Measurements from ENCODE around the gene ABCF2.

The ABCF2 gene

DNA sequence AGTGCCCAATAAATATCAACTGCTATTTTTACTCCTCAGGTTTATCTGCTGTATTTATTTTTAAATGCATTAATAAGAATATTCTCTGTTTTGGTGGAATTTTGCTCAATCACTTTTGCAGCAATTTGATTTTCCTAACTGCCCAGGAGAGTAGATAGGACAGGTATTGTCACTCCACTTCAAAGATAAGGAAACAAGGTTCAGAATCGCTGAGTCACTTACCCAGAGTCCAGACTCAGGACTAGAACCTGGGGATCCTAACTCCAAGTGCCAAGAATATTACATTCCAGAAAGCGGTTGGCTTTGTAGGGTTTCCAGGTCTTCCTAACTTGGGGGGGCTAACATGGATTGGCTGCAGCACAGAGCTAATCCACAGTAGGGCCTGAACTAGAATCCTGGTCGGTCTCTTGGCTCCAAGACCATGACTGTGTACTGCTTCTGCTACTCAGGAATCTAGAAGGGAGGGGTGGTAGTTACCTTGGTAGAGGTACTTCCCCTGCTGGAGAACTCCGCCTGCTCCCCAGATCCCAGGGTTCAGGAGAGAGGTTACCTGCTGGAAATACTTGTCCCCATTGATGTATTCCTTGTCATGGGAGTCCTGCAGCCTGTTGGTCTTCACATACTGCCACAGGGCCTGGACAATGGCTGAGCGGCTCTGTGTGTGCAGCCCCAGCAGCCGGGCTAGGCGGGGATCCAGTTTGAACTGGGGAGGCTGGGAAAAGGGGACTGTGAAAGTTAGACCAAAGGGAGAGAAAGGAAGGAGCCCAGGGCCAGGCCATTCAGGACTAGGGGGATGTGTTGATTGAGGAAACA lies 14.1 kb upstream of the ABCF2 start:
- no peak for DNase-seq

DNA sequence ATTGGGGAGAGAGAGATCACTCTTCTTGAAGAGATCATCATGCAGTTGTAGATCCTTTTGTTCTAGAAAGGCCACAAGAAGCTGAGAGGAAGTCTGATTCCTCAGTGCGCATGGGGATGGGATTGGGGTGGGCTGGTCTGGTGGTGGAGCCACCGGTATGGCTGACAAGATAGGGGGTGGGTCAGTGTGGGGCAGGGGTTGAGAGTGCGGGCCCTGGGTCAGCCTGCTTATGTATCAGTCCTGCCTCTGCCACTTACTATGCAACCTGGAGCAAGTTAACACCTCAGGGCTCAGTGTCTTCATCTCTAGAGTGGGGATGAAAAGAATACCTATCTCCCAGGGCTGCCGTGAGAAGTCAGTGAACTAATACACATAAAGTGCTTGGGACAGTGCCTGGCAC lies 13.5 kb upstream of the ABCF2 start:
- DNase-seq, result no peak

DNA sequence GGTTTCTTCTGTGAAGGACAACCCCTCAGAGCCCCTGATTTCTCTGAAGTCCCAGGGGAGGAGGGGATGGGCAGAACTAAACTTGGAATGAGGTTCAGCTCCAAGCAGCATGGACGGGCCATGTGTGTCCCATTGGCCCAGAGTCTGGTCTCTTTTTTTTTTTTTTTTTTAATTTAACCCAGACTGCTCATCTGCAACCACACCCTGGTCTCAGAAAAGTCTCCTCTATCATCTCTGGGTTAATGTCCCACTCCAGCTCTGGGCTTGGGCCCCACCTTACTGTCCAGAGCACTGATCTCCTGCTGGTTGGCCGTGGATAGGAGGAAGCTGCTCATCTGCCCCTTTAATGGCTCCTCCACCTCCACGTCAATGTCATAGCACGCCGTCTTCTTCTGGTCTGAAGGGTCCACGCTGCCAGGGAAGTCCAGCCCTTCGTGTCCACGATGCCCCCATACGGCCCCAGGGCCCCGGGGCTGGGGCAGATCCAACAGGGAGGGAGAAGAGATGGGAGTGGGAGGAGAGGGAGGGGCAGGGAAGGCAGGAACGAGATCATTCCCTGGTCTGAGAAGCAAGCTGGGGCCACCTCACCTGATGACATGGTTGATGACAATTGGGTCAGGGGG lies 12.9 kb upstream of the ABCF2 start:
- DNase-seq, result no peak

DNA sequence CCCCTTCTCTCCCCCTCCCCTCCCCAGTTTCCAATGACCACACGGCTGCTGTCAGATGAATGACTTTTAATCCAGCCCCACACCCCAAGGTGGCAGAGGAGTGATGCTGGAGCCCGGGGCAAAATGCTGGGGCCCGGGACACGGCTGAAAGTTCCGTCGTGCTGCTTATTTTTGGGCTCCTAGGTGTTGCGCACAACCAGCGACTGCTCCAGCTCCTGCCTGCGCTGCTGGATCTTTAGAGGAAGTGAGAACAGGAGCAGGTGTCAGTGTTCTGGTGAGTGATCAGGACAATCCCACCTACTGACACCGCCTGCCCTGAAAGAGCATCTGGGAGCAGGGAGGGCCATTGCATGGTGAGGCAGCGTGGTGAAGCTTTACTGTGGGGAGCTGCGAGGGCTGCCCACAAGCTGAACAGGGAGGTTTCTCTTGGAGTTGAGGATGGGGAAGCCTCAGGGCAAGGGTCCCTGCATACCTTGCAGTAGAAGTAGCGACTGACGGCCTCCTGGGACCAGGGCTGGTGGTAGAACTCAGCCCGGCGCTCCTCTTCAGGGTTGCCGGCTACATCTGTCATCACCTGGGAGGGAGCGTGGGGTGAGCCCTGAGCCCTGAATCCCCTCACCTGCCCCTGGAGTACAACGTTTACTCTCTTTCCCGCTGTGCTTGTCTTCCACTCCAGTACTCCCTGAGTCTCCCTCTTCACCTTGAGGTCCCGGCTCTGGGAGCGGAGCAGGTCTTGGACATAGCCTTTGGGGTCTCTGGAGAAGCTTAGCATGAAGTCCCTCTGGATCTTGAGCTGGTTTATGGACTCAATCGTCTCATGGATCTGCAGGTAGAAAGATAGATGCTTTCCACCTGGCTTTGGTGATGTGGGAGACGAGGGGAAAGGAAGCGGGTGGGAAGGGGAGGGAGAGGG lies 12.2 kb upstream of the ABCF2 start:
- DNase-seq, result no peak

DNA sequence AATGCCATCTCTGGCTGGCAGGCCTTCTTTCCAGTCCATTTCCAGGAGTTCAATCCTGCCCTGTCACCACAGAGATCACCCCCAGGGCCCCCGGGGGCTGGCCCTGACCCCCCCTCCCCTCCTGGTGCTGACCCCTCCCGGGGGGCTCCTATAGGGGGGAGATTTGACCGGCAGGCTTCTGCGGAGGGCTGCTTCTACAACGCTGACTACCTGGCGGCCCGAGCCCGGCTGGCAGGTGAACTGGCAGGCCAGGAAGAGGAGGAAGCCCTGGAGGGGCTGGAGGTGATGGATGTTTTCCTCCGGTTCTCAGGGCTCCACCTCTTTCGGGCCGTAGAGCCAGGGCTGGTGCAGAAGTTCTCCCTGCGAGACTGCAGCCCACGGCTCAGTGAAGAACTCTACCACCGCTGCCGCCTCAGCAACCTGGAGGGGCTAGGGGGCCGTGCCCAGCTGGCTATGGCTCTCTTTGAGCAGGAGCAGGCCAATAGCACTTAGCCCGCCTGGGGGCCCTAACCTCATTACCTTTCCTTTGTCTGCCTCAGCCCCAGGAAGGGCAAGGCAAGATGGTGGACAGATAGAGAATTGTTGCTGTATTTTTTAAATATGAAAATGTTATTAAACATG lies 11.3 kb upstream of the ABCF2 start:
- DNase-seq, result no peak

DNA sequence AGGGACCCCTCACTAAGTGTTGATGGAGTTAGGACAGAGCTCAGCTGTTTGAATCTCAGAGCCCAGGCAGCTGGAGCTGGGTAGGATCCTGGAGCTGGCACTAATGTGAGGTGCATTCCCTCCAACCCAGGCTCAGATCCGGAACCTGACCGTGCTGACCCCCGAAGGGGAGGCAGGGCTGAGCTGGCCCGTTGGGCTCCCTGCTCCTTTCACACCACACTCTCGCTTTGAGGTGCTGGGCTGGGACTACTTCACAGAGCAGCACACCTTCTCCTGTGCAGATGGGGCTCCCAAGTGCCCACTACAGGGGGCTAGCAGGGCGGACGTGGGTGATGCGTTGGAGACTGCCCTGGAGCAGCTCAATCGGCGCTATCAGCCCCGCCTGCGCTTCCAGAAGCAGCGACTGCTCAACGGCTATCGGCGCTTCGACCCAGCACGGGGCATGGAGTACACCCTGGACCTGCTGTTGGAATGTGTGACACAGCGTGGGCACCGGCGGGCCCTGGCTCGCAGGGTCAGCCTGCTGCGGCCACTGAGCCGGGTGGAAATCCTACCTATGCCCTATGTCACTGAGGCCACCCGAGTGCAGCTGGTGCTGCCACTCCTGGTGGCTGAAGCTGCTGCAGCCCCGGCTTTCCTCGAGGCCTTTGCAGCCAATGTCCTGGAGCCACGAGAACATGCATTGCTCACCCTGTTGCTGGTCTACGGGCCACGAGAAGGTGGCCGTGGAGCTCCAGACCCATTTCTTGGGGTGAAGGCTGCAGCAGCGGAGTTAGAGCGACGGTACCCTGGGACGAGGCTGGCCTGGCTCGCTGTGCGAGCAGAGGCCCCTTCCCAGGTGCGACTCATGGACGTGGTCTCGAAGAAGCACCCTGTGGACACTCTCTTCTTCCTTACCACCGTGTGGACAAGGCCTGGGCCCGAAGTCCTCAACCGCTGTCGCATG lies 10.5 kb upstream of the ABCF2 start:
- DNase-seq, result no peak

DNA sequence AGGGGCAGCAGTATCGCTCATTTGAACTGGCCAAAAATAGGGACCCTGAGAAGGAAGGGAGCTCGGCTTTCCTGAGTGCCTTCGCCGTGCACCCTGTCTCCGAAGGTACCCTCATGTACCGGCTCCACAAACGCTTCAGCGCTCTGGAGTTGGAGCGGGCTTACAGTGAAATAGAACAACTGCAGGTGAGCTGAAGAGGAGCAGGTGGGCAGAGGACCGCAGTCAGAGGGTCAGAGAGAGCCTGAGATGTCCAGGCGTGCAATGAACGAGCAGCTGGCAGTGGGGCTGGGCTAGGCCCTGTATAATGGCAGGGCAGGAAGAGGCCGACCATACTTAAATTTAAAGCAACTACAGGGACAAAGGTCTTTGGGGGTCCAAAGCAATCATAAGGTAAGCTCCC lies 9.4 kb upstream of the ABCF2 start:
- DNase-seq, result no peak

DNA sequence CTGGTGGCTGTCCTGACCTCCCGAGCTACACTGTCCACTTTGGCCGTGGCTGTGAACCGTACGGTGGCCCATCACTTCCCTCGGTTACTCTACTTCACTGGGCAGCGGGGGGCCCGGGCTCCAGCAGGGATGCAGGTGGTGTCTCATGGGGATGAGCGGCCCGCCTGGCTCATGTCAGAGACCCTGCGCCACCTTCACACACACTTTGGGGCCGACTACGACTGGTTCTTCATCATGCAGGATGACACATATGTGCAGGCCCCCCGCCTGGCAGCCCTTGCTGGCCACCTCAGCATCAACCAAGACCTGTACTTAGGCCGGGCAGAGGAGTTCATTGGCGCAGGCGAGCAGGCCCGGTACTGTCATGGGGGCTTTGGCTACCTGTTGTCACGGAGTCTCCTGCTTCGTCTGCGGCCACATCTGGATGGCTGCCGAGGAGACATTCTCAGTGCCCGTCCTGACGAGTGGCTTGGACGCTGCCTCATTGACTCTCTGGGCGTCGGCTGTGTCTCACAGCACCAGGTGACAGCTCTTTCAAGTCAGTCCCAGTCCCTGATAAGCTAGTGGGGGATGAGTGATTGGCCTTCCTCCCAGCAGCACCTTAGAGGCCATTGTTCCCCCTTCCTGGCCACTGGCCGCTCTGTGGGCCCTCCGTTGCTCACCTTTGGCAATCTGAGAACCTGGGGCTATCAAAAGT lies 8.2 kb upstream of the ABCF2 start:
- no peak for DNase-seq

DNA sequence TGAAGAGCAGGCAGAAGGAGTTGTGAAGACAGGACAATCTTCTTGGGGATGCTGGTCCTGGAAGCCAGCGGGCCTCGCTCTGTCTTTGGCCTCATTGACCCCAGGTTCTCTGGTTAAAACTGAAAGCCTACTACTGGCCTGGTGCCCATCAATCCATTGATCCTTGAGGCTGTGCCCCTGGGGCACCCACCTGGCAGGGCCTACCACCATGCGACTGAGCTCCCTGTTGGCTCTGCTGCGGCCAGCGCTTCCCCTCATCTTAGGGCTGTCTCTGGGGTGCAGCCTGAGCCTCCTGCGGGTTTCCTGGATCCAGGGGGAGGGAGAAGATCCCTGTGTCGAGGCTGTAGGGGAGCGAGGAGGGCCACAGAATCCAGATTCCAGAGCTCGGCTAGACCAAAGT lies 6.8 kb upstream of the ABCF2 start:
- no peak for DNase-seq

DNA sequence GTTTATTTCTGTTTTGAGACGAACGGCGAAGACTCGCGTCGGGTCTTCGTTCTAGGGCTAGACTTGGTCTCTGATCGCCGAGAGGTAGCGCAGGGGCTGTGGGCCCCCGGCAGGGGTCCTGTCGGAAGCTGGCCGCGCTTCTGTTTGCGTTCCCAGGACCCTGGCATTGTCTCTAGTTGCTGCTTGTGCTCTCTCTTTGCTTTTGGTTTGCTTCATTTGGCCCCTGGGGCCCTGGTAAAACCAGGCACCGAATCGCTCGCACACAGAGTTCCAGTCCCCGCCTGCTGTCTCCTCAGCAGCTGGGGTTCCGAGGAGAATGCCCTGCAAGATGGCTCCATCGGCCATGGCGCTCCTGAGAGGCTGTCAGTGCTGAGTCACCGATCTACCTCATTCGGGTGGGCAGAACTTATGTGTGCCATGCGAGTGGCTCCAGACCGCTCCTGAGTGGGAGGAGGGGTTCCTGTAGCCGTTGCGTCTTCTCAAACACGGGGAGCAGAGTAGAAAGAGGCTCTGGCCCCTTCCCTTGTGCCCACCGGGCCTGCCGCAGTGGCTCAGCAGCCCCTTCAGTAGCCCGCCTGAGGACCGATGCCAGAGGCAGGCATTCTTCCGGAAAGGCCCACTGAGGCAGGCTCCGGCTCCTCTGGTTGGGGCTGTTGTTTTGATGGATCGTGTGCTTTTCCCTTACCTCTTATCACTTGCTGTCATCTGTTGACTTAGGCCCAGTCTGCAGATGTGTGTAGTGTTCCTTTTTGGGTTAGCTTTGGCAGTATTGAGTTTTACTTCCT lies 6.1 kb upstream of the ABCF2 start:
- peak; percentile 31 to 53 (median 38) for DNase-seq

DNA sequence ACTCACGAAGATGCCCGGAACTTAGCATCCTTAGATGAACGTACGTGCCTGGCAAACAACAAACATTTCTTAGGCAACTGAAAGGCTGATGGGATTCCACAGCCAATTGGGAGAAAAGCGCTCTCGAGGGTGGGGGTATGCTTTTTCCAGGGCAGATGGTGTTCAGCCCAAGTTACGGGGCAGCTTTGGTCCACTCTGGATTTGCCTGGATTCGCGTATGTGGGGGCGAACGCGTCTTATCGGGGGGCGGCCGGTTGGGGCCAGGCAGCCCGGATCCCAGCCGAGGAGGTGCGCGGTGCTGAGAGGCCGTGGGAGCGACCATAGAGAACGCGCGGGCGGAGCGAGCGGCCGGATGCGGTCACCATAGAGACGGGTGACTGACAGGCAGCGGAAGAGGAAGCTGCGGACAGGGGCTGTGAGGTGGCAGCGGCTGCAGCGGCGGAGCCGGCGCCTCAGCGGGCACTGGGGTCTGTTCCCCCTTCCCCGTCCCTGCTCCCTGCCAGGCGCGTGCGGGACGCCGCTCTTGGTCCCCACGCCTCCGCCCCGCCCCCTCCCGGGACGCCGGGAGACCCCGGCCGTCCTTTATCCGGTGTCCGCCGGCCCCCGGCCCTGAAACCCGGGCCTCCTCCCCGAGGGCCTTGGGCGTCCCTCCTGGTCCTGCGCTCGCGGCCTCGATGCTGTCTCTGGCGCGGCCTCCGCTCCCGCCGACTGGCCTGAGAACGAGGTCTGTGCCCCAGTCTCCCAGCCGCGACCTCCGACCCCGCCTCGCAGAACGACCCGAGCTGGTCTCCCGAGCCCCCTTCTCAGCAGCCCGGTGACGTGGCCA lies 5.3 kb upstream of the ABCF2 start, which contains the start of gene CHPF2:
Gene CHPF2 (plus strand): TSS at position 393 of the 826 bp plus-strand sequence. CDS start 1,529 bp downstream, outside the sequence.
- DNase-seq, result peak; percentile 70 to 85 (median 82)

DNA sequence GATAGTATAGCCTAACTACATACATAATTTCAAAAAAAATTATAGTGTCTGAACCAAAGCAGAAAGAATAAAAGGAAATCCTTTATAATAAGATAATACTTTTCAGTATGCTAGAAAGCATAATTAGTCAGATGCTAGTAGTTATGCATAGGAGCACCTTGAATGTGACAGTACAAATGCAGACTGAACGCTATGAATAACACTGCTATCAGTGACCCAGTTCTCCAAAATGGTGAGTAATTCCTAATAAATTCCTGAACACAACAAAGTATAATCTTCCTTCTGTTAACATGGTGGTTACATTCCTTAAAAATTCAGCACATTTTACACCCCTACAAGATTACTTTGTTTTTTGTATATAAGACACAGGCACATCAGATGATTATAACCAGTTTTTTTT lies 4.1 kb upstream of the ABCF2 start:
- no peak for DNase-seq

DNA sequence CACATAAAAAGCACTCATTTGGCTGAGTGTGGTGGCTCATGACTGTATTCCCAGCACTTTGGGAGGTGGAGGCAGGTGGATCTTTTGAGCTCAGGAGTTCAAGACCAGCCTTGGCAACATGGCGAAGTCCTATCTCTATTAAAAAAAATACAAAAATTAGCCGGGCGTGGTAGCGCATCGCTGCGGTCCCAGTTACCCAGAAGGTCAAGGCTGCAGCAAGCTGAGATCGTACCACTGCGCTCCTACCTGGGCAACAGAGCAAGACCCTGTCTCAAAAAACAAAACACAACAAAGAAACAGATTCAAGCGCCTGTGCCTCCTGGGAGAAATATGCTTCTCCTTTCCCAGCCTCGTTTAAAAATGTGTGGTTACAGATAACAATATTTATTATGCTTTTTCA lies 2.2 kb upstream of the ABCF2 start:
- no peak for DNase-seq

DNA sequence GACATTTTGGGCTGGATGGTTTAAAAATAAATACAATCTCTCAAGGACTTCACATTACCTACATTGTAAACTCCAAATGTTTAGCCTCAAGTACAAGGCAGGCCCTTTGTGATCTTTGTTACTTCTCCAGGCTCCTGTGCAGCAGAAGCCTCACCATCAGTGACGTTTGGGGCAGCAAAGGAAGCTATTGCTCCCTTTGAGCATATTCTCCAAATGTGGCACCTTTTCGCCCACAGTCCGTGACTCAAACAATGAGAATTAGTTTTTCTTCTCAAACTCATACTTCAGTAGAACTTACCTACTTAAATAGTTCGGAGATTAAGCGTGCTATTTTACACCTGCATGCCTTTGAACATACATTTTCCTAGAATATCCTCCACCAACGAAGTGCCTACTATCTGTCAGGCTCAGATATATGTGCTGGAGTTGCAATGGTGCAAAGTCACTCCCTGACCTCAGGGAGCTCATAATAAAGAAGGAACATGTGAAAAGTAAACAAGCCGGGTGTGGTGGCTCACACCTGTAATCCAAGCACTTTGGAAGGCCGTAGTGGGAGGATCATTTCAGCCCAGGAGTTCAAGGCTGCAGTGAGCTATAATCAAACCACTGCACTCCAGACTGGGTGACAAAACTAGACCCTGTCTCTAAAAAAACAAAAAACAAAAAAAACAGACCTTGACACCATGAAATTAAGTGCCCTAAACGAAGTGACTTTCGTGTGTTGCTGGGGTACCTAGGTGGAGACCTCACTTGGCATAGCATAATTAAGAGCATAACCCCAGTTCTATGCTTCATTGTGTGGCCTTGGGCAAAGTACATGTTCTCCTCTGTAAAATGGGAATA lies 1.2 kb upstream of the ABCF2 start:
- DNase-seq, result no peak

DNA sequence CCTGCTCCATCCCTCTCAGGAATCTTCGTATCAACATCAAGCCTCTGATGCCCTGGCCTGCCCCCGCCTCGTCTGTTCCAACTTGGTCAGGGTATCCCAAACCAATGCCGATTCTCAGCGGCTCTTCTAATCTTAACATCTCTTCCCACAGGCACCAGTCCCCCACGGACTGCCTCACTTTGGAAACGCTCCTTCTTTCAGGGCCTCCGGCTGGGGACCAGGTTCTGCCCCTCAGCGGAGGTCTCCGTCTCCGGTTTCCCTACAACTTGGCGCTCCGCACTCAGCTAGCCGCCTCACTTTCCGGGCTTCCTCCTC lies 488 bp downstream of the ABCF2 start:
- no peak for DNase-seq

DNA sequence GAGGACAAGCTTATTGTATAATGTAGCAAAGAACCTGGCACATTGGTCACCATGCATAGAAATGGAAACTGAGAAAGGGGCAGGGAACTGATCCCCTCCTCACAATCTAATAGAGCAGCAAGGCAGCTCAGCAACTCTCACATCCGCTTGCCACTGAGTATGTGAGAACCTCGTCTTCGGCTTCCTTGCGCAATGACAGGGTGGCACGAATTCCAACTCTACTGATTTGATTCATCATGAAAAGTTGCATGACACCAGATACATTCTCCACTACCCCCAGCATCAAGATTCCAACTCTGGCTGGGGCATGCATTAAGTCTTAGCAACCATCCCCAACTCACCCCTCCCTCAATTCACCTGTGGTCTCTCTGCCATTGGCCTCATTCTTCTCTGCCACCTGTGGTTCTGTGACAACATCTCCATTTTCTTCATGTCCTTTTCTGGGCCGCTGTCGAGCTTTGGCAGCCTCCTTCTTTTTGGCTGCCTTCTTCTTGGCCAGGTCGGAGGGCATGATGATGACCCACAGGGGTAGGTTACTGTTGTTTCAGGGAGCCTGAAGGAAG lies 976 bp downstream of the ABCF2 start:
- no peak for DNase-seq

DNA sequence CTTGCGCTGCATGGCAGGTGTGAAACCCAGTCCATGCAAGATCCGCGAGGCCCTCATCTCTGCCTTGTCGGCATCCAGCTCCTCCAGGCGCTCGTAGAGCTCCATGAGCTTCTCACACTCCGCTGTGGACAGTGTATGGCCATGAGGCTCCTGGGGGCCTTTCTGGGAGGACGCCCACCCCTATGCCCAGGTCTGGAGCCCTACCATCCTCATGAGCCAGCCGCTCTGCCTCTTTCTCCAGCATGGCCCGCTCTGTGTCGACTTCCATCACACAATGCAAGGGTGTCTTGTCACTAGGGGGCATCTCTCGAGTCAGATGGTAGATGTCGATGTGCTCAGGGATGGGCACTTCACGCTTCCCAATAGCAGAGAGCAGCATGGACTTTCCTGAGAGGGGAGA lies 3.3 kb downstream of the ABCF2 start:
- no peak for DNase-seq

DNA sequence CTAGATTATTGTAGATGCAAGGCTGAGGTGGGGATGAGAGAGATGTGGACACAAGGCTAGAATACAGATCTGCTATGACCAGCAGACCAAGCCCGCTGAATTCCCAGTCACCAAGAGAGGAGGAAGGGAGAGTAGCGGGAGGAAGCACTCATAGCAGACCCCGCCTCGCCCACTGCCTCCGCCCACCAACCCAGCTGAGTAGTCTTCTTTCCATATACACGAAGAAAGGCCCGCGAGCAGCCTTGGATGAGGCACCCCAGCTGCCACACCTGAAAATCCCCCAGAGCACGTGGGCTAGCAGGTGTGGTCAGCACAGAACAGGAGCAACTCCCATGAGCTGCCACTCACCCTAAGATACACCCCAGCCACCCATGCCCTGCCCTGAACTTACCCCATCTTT lies 8.8 kb downstream of the ABCF2 start:
- no peak for DNase-seq

All from activated CD4-positive, CD25-positive, alpha-beta regulatory T cell (primary cell).